Stimulated activated CD8-positive, alpha-beta memory T cell treated with anti-CD3 and anti-CD28 coated beads, Interleukin-12 subunit alpha, Interleukin-12 subunit beta, amount 100 ng/mL, for 4 hours (primary cell): ENCODE results near the gene SLC15A1.

Source experiments
- DNase-seq: peaks from one replicate; pipeline ENCODE4 v3.0.0-alpha.2; 2020; ENCODE audit warnings: low read depth

SLC15A1 gene

DNA sequence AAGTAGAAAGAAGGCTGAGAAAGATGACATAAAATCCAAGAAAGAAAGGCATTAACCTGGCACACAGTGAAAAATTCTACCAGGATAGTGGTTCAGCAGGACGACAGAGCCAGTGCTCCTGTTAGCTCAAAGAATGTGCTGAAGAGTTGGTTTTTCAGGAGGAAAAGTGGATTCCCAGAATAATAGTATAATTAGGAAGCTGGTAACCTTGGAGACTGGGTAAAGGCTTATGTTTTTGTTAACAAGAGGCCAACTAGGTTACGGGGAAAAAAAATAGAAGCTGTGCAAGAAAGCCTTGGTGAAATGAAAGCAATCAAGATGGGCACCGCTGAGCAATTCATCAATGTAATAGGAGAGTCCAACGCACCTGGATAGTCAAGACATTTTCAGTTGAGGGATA lies 54.7 kb downstream of the SLC15A1 start:
- no peak for DNase-seq

DNA sequence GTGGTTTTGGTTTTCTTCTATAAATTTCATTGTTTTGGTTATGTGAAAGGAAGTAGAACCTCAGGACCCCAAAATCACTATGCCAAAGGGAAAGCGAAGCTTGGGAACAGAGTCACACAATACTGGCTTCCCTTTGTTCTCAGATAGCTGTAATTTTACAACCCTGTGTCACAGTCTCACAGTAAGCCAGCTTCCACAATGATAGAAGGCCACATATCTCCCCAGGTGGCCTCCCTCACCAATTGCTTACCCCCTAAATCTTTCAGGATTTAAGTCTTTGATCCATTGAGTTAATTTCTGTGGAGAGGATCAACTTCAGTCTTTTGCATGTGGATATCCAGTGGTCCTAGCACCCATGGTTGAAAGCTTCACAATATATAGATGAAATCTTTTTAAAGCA lies 58.7 kb downstream of the SLC15A1 start:
- no peak for DNase-seq

DNA sequence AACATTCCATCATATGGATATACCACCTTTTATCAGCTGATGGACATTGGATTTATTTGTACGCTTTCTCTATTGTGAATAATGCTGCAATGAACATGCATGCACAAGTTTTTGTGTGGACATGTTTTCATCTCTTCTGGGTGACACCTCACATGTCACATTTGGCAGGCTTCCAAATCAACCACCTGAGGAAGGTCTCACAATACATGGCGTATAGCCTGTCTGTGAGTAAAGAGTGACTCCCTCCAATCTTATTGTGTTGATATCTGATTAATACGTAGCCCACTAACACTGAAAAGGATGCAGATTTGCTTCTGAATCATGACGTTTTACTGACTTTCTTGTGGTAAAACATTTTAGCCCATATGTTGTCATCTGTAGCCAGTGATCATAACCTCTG lies 61.1 kb downstream of the SLC15A1 start:
- no peak for DNase-seq

GRCh38 chr13:98690348-98691022 lies 62.0 kb downstream of the SLC15A1 start:
- DNase-seq: no peak

DNA sequence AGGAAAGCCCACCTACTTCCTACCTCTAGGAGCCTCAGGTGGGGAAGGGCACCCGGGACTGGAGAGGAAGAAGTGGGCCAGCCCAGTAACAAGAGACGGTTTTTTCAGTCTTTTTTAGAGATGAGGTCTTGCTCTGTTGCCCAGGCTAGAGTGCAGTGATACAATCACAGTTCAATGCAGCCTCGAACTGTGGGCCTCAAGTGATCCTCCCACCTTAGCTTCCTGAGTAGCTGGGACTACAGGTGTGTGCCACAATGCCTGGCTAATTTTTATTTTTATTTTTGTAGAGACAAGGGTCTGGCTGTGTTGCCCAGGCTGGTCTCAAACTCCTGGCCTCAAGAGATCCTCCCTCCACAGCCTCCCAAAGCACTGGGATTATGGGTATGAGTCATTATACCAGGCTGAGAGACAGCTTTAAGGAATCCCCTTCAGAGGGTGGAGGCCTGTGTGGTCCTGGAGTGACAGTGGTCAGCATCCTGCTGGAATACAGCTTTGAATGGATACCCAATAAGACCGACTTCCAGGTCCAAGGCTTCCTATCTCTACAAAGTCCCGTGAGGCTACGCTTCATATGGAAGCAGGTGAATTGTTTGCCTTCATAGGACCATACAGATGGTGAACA lies 63.0 kb downstream of the SLC15A1 start:
- no peak for DNase-seq

DNA sequence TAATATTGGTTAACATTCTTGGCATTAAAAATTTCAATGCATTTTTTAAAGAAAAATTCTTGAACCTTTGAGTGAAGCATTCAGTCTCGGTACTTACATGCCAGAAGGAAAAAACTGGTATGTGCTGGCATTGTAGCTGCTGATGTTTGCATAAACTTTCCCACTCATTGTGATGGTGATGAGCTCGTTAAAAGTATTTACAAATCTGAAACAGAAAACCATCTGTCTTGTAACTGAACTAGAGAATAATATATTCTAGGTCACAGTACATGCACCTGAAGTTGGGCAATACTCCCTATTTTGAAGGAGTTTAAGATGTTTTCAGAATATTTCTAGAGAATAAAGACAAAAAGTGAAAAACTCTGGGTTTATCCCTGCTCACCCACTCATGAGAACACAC lies 64.1 kb downstream of the SLC15A1 start:
- DNase-seq: no peak

DNA sequence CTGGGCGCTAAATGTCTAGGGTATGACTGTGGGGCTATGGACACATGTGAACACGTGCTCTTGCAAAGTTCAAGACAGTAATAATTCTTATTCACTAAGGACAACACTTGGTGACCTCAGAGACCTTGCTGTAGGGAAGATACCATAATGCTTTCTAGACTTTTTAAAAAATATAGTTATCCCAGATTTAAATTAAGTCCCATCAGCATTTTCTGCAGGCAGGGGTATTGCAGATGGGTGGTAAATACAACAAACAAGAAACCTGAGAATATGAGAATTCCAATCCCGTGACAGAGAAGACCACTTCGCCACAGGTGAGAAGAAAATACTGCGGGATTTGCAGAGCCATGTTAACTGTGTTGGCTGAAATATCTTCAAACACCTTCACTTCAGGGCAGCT lies 65.2 kb downstream of the SLC15A1 start:
- DNase-seq: no peak

GRCh38 chr13:98686270-98686669 lies 66.2 kb downstream of the SLC15A1 start:
- DNase-seq: no peak

DNA sequence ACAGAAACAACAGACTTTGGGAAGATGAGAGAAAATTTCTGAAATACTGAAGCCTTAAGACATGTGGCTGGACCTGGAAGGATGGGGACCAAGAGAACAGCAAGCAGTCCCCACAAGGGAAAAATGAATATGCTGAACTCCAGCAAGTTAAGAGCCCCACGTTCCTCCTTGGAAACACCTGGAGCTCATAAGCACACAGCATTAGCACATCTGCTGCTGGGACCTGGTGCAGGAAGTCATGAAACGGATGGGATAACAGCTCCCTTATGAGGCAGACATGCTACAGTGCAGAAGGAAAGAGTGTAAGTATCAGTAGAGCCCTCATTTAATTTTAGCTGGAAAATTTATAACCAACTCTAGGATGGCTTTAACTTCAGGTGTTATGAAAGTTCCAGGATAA lies 67.3 kb downstream of the SLC15A1 start:
- DNase-seq: no peak

DNA sequence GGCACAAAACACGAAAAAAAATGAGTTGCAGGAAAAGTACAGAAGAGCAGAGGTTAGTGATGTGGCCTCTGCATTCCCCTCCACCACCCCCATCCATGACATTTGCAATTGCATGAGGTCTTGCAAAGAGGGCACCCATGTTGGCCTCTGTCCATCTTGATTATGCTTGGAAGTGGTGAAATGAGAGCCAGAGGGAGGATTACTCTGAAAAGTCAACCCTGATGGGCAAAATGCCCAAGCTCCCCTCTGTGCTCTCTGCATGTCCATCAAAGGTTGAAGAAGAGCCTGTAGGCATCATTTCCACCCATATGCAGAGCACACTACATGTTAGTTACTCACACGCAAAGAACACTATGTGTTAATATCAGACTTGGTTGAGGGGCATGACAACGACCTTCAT lies 71.4 kb downstream of the SLC15A1 start:
- DNase-seq: no peak

DNA sequence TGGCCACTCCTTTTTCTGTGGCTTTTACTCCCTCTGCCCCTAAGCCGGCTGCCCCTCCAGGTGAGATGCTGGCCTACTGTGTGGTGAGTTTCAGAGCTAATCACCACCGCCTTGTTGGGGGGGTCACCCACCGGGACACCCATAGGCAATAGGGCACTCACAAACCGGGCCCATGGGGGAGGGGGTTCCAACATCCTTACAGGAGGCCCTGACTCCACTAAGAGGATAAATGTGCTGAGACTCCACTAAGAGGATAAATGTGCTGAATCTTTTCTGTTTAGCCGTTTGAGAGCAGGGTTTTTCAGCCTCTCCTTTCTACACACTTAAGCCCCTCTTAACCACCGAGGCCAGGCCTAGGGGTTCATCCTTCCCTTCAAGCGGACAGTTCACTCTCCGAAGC lies 73.7 kb downstream of the SLC15A1 start:
- DNase-seq: no peak

DNA sequence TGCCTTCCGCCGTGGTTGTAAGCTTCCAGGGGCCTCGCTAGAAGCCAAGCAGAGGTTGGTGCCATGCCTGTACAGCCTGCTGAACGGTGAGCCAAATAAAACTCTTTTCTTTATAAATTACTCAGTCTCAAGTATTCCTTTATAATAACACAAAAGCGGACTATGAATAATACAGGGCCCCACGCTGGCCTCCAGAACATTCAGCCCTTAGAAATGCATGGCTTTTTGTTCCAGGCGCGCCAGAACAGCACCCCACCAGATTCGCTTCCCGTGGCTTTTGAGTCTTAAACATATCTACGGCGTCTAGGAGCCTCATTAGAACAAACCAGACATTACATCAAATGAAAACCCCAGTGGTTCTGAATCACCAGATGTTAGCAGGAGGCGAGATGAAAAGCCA lies 75.1 kb downstream of the SLC15A1 start:
- DNase-seq: no peak

- DNase-seq: no peak
These were observed 76.2 kb downstream of the SLC15A1 start for GRCh38 chr13:98676239-98676638.

DNA sequence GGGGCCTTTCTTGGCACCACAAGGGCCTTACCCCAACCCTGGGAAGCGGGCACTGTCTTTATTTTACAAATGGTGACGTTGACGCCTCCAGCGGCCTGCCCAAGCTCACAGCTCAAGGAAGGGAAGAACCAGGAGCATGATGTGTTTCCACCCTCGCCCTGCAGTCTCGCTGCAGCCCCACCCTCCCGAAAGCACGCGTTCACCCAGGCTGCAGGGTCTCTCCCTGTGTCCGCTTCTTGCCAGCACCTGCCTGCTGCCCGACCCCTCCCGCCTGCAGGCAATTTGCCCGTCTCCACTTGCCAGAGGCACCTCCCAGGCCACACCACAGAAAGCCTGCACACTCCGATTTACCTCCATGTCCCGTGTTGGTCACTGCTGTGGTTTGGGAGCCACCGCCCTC lies 76.6 kb downstream of the SLC15A1 start:
- no peak for DNase-seq

GRCh38 chr13:98675066-98675465 lies 77.4 kb downstream of the SLC15A1 start:
- no peak for DNase-seq

GRCh38 chr13:98672947-98673613 lies 79.4 kb downstream of the SLC15A1 start:
- peak; percentile 5 for DNase-seq

DNA sequence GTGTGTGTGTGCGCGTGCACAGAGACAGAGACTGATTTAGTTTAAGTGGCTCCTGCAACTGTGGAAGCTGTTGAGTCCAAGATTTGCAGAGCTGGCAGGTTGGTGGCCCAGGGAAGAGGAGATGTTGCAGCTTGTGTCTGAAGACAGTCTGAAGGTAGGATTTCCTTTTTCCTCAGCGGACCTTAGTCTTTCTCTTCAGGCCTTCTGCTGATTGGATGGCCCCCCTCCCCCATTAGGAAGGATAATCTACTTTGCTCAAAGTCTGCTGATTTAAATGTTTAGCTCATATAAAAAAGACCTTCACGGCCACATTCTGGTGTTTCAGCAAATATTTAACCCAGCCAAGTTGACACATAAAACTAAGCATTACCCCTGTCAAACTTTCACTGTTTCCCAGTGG lies 84.3 kb downstream of the SLC15A1 start:
- no peak for DNase-seq

DNA sequence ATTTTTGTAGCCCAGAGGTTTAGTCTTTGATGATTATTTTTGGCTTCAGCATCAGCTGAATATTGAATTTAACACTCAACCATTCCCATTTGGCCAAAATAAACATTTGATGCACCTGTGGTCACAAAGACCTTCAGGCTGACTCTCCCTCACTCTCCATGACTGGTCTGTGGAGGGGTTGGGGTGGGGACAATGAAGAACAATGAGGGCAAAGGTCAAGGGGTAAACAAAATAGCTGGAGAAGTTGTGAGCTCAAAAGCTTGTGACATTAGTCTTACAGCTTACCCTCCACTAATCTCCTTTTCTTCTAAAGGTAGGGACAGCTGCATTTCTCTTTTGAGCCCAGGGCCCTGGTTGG lies 86.9 kb downstream of the SLC15A1 start:
- DNase-seq: no peak

DNA sequence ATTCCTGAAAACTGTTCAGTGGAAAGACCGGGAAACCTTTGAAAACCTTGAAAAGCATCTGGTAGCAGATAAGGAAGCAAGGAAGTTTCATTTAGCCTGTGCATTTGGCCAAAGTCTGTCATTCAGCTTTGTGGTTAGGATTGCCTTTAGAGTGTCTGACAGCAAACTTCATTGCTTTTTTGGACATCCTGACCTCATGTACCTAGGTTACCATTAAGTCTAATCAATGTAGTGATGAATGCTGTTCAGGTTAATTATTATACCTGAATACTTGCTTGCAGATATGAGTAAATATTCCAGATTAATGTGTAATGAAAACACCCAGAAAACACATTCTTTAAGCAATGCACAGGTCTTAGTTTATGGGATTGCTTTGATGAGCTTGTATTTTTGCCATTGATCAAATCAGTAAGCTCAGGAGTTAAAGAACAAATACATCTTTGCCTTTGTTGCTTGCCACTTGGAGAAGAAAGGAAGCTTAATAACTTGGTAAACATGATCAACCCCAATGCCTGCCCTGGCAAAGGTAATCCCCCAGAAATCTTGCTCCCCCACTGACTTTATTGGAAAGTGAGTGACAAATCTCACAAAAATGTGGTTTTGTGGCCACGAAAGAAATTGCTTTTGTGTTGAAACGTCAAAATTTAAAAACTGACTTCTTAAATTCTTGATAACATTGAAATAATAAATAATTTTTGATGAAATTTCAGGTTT lies 87.4 kb downstream of the SLC15A1 start:
- no peak for DNase-seq

DNA sequence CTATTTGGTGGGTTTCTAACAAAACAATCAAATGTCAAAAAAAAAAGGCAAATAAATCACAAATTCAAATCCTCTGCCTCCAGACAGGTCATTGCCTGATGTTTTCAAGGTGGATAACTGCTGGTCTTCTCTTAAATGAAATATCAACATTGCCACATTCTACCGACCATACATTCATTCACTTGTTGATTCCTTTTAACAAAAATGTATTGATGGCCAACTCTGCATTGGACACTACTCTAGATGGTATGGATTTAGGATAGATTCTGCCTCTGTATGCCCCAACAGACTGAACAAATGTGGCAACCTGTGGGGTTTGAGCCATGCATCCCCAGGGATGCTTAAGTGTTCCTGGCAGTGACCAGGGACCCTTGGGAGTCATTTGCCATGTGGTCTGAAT lies 88.0 kb downstream of the SLC15A1 start:
- no peak for DNase-seq

GRCh38 chr13:98664047-98664446 lies 88.4 kb downstream of the SLC15A1 start:
- DNase-seq: peak; percentile 3

DNA sequence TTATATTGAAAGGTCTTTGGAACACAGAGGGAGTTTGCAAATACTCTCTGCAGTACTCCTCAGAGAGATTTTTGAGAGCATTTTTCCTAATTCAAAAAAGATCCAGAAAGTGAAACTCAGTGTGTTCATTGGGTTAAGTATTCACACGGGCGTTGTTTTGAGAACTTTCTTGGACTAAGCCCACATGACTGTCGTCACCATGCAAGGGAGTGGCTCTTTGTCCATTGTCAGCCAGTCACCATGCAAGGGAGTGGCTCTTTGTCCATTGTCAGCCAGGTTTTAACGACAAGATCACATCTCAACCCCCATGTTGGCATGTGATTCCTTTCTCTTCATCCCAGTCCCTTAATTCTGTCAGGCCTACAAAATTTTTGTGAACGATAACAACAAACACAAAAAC lies 94.3 kb downstream of the SLC15A1 start:
- DNase-seq: no peak

- DNase-seq: no peak
These were observed 94.9 kb downstream of the SLC15A1 start for GRCh38 chr13:98657506-98658085.
